ENCODE data around the gene ARHGDIA.

Gene ARHGDIA

GRCh38 chr17:81828656-81829055 lies 42.5 kb downstream of the ARHGDIA start:
- ATAC-seq (ENCODE audit: low read depth) (no peak), DNase-seq (ENCODE audit: low spot score in 2 of 2) (no peak)
- Mint-ChIP-seq H3K9me3 (no peaks in the 10 kb centered on the region), H3K36me3 (peaks cover 4% of the 10 kb centered on the region), H3K4me3 (no peak overlapping the region), H3K27me3 (no peaks in the 10 kb centered on the region), H3K4me1 (peaks cover 21% of the 10 kb centered on the region), H3K27ac (no peak overlapping the region)

- DNase-seq (ENCODE audit: low spot score in 2 of 2) (no peak), ATAC-seq (ENCODE audit: low read depth) (no peak)
- Mint-ChIP-seq H3K4me3 (no peak overlapping the region), H3K9me3 (no peaks in the 10 kb centered on the region), H3K36me3 (peaks cover 8% of the 10 kb centered on the region), H3K4me1 (peaks cover 8% of the 10 kb centered on the region), H3K27ac (no peak overlapping the region), H3K27me3 (no peaks in the 10 kb centered on the region)
These were observed 45.2 kb downstream of the ARHGDIA start for GRCh38 chr17:81825841-81826466.

GRCh38 chr17:81824595-81824994 lies 46.5 kb downstream of the ARHGDIA start:
- no peaks in the 10 kb centered on the region for H3K9me3 Mint-ChIP-seq
- H3K27me3 Mint-ChIP-seq, result no peaks in the 10 kb centered on the region
- H3K27ac Mint-ChIP-seq, result no peak overlapping the region
- DNase-seq (ENCODE audit: low spot score in 2 of 2) (no peak), ATAC-seq (ENCODE audit: low read depth) (no peak)
- H3K4me1 Mint-ChIP-seq, result peaks cover 8% of the 10 kb centered on the region
- H3K36me3 Mint-ChIP-seq, result peaks cover 8% of the 10 kb centered on the region
- H3K4me3 Mint-ChIP-seq, result no peak overlapping the region

- Mint-ChIP-seq H3K4me3 (no peak overlapping the region), H3K27ac (no peak overlapping the region), H3K27me3 (no peaks in the 10 kb centered on the region), H3K36me3 (peaks cover 8% of the 10 kb centered on the region), H3K4me1 (peaks cover 8% of the 10 kb centered on the region), H3K9me3 (no peaks in the 10 kb centered on the region)
- ATAC-seq (ENCODE audit: low read depth) (no peak), DNase-seq (ENCODE audit: low spot score in 2 of 2) (no peak)
These were observed 47.2 kb downstream of the ARHGDIA start for GRCh38 chr17:81823820-81824550.

- no peak overlapping the region for H3K27ac Mint-ChIP-seq
- H3K36me3 Mint-ChIP-seq, result peaks cover 8% of the 10 kb centered on the region
- no peak overlapping the region for H3K4me3 Mint-ChIP-seq
- DNase-seq (ENCODE audit: low spot score in 2 of 2), result no peak
- no peaks in the 10 kb centered on the region for H3K9me3 Mint-ChIP-seq
- peaks cover 5% of the 10 kb centered on the region for H3K4me1 Mint-ChIP-seq
- H3K27me3 Mint-ChIP-seq, result peaks cover 2% of the 10 kb centered on the region
- ATAC-seq (ENCODE audit: low read depth), result no peak
These were observed 47.9 kb downstream of the ARHGDIA start for GRCh38 chr17:81822996-81823819.

- no peaks in the 10 kb centered on the region for H3K9me3 Mint-ChIP-seq
- DNase-seq (ENCODE audit: low spot score in 2 of 2), result no peak
- ATAC-seq (ENCODE audit: low read depth), result no peak
- peaks cover 6% of the 10 kb centered on the region for H3K27me3 Mint-ChIP-seq
- peaks cover 8% of the 10 kb centered on the region for H3K36me3 Mint-ChIP-seq
- no peak overlapping the region for H3K4me3 Mint-ChIP-seq
- H3K27ac Mint-ChIP-seq, result no peak overlapping the region
- peaks cover 5% of the 10 kb centered on the region for H3K4me1 Mint-ChIP-seq
These were observed 48.9 kb downstream of the ARHGDIA start for GRCh38 chr17:81822312-81822637.

- H3K9me3 Mint-ChIP-seq, result no peaks in the 10 kb centered on the region
- peaks cover 8% of the 10 kb centered on the region for H3K36me3 Mint-ChIP-seq
- peaks cover 5% of the 10 kb centered on the region for H3K4me1 Mint-ChIP-seq
- no peak overlapping the region for H3K27ac Mint-ChIP-seq
- DNase-seq (ENCODE audit: low spot score in 2 of 2) (no peak), ATAC-seq (ENCODE audit: low read depth) (no peak)
- no peak overlapping the region for H3K4me3 Mint-ChIP-seq
- peaks cover 6% of the 10 kb centered on the region for H3K27me3 Mint-ChIP-seq
These were observed 49.4 kb downstream of the ARHGDIA start for GRCh38 chr17:81821603-81822311.

- DNase-seq (ENCODE audit: low spot score in 2 of 2) (no peak), ATAC-seq (ENCODE audit: low read depth) (no peak)
- H3K4me3 Mint-ChIP-seq, result no peak overlapping the region
- H3K4me1 Mint-ChIP-seq, result peaks cover 4% of the 10 kb centered on the region
- no peaks in the 10 kb centered on the region for H3K9me3 Mint-ChIP-seq
- H3K36me3 Mint-ChIP-seq, result peaks cover 7% of the 10 kb centered on the region
- H3K27ac Mint-ChIP-seq, result no peak overlapping the region
- H3K27me3 Mint-ChIP-seq, result peaks cover 8% of the 10 kb centered on the region
These were observed 50.0 kb downstream of the ARHGDIA start for GRCh38 chr17:81821147-81821546.

GRCh38 chr17:81819708-81820107 lies 51.4 kb downstream of the ARHGDIA start:
- Mint-ChIP-seq H3K4me3 (no peak overlapping the region), H3K27ac (no peak overlapping the region), H3K36me3 (peaks cover 5% of the 10 kb centered on the region), H3K4me1 (no peaks in the 10 kb centered on the region), H3K27me3 (peaks cover 9% of the 10 kb centered on the region), H3K9me3 (no peaks in the 10 kb centered on the region)
- DNase-seq (ENCODE audit: low spot score in 2 of 2) (no peak), ATAC-seq (ENCODE audit: low read depth) (no peak)

GRCh38 chr17:81817758-81818147 lies 53.4 kb downstream of the ARHGDIA start:
- Mint-ChIP-seq H3K27ac (no peak overlapping the region), H3K4me3 (no peak overlapping the region), H3K27me3 (peaks cover 9% of the 10 kb centered on the region), H3K4me1 (no peaks in the 10 kb centered on the region), H3K36me3 (no peaks in the 10 kb centered on the region), H3K9me3 (no peaks in the 10 kb centered on the region)
- ATAC-seq (ENCODE audit: low read depth) (no peak), DNase-seq (ENCODE audit: low spot score in 2 of 2) (no peak)
